Measurements from ENCODE around the gene PCGF6. TPM values are rescaled to one million over a fixed set of nuclear protein-coding genes. Genes with fewer than 3 reads are reported as not detected.

The PCGF6 gene
- total and polyA plus RNA-seq, 2 donors (not counting 1 experiment from before 2014, with no cell fraction given), result 3.5 to 7.4 TPM

- H3K4me3 ChIP-seq (ENCODE audit: control extremely low read depth in 1 of 5, extremely low read depth in 1 of 5, insufficient read depth in 1 of 5, low read depth in 2 of 5, low read length in 4 of 5), result no peak overlapping the region
- Mint-ChIP-seq H3K9me3 (ENCODE audit: insufficient read depth) (no peaks in the 10 kb centered on the region), H3K4me1 (peaks cover 7% of the 10 kb centered on the region), H3K27ac (no peak overlapping the region), H3K27me3 (peaks cover 60% of the 10 kb centered on the region), H3K4me3 (no peak overlapping the region)
- no peak overlapping the region for H2AFZ ChIP-seq (ENCODE audit: insufficient read depth, low read depth, low read length, poor library complexity, severe bottlenecking)
- CTCF ChIA-PET, result no interaction called here
- no peaks in the 10 kb centered on the region for H4K20me1 ChIP-seq (ENCODE audit: control insufficient read depth, insufficient read depth, low read length, poor library complexity, severe bottlenecking)
- H3K36me3 ChIP-seq (replicated peaks in 1 of 2; ENCODE audit: control extremely low read depth in 1 of 2, control insufficient read depth in 1 of 2, extremely low read depth in 1 of 2, insufficient read depth in 2 of 2, low read length in 1 of 2), result no peaks in the 10 kb centered on the region
- no peak overlapping the region for H3K9ac ChIP-seq (ENCODE audit: low read length)
- no peak overlapping the region for H3K27ac ChIP-seq (ENCODE audit: low read length in 2 of 2)
- peaks cover 12 to 21% of the 10 kb centered on the region in 2 donors for H3K4me1 ChIP-seq (ENCODE audit: control insufficient read depth in 2 of 2, insufficient read depth in 2 of 2, low read length in 2 of 2)
- H3K79me2 ChIP-seq (ENCODE audit: control insufficient read depth, insufficient read depth, low read length), result no peaks in the 10 kb centered on the region
- no peak for ATAC-seq (ENCODE audit: low read depth)
- intact Hi-C loops (cut with micrococcal nuclease), result no loop called here
- 43% methylated on average over 12 of the region's 12 CpGs for WGBS (ENCODE audit: insufficient coverage)
- TF ChIP-seq CTCF (IDR thresholded peaks at IDR 0.05), result no peak
- no peak for TF ChIP-seq EZH2 (IDR thresholded peaks at IDR 0.05; ENCODE audit: borderline replicate concordance, insufficient read depth, low read depth, low read length, poor library complexity, severe bottlenecking)
- POLR2A ChIA-PET, result interaction anchor here (0.6 kb wide), 1 partner anchor 12 kb away, joined by 3 read pairs; no protein-coding TSS in a partner anchor
- no peak for DNase-seq
- peaks cover 0 to 65% (median 33%) of the 10 kb centered on the region in 4 experiments for H3K27me3 ChIP-seq (replicated peaks in 1 of 4; ENCODE audit: control extremely low read depth in 1 of 4, control insufficient read depth in 3 of 4, insufficient read depth in 4 of 4, low read length in 3 of 4)
- H3K9me3 ChIP-seq (ENCODE audit: control extremely low read depth in 1 of 3, control insufficient read depth in 2 of 3, insufficient read depth in 1 of 3, low read length in 2 of 3), result peaks cover 0 to 12% (median 0%) of the 10 kb centered on the region in 3 donors
- no peak overlapping the region for H3K4me2 ChIP-seq (replicated peaks; ENCODE audit: low read depth, low read length, poor library complexity, severe bottlenecking)
Observed at GRCh38 chr10:103278537-103278823, 72.5 kb downstream of the PCGF6 start.

- H3K27ac ChIP-seq (ENCODE audit: low read length in 2 of 2), result no peak overlapping the region
- POLR2A ChIA-PET, result interaction anchor here (0.6 kb wide), 2 partner anchors 13 to 615 kb away, joined by 3 read pairs; no protein-coding TSS in a partner anchor
Observed at GRCh38 chr10:103277713-103278536, 73.0 kb downstream of the PCGF6 start.

More at GRCh38 chr10:103277713-103278536, 73.0 kb downstream of the PCGF6 start:
- H3K79me2 ChIP-seq (ENCODE audit: control insufficient read depth, insufficient read depth, low read length), result no peaks in the 10 kb centered on the region
- H3K4me3 Mint-ChIP-seq, result no peak overlapping the region
- CTCF ChIA-PET, result no interaction called here
- H3K4me3 ChIP-seq (ENCODE audit: control extremely low read depth in 1 of 5, extremely low read depth in 1 of 5, insufficient read depth in 1 of 5, low read depth in 2 of 5, low read length in 4 of 5), result peak overlapping the region in 2 of 5 experiments; percentile 20 to 28
- no peak for TF ChIP-seq CTCF (IDR thresholded peaks at IDR 0.05)
- no peak for TF ChIP-seq EZH2 (IDR thresholded peaks at IDR 0.05; ENCODE audit: borderline replicate concordance, insufficient read depth, low read depth, low read length, poor library complexity, severe bottlenecking)
- no peaks in the 10 kb centered on the region for H4K20me1 ChIP-seq (ENCODE audit: control insufficient read depth, insufficient read depth, low read length, poor library complexity, severe bottlenecking)
- peaks cover 7% of the 10 kb centered on the region for H3K4me1 Mint-ChIP-seq
- H3K9me3 Mint-ChIP-seq (ENCODE audit: insufficient read depth), result no peaks in the 10 kb centered on the region
- H3K9ac ChIP-seq (ENCODE audit: low read length), result no peak overlapping the region
- H3K27me3 Mint-ChIP-seq, result peaks cover 57% of the 10 kb centered on the region
- intact Hi-C loops (cut with micrococcal nuclease), result no loop called here
- no peaks in the 10 kb centered on the region for H3K36me3 ChIP-seq (replicated peaks in 1 of 2; ENCODE audit: control extremely low read depth in 1 of 2, control insufficient read depth in 1 of 2, extremely low read depth in 1 of 2, insufficient read depth in 2 of 2, low read length in 1 of 2)
- H3K4me2 ChIP-seq (replicated peaks; ENCODE audit: low read depth, low read length, poor library complexity, severe bottlenecking), result peak overlapping the region; percentile 68
- ATAC-seq (ENCODE audit: low read depth) (no peak), DNase-seq (no peak)
- H3K27me3 ChIP-seq (replicated peaks in 1 of 4; ENCODE audit: control extremely low read depth in 1 of 4, control insufficient read depth in 3 of 4, insufficient read depth in 4 of 4, low read length in 3 of 4), result peaks cover 0 to 65% (median 30%) of the 10 kb centered on the region in 4 experiments
- no peak overlapping the region for H3K27ac Mint-ChIP-seq
- H3K4me1 ChIP-seq (ENCODE audit: control insufficient read depth in 2 of 2, insufficient read depth in 2 of 2, low read length in 2 of 2), result peaks cover 12 to 21% of the 10 kb centered on the region in 2 donors
- 17% methylated on average over 70 of the region's 76 CpGs for WGBS (ENCODE audit: insufficient coverage)
- peaks cover 0 to 12% (median 0%) of the 10 kb centered on the region in 3 donors for H3K9me3 ChIP-seq (ENCODE audit: control extremely low read depth in 1 of 3, control insufficient read depth in 2 of 3, insufficient read depth in 1 of 3, low read length in 2 of 3)
- peak overlapping the region; percentile 54 for H2AFZ ChIP-seq (ENCODE audit: insufficient read depth, low read depth, low read length, poor library complexity, severe bottlenecking)

Measured in B cell (primary cell).